Activated T-cell treated with anti-CD3 and anti-CD28 coated beads for 4 hours (primary cell): ENCODE measurements around the gene TGFA.

Experiments
- DNase-seq: peaks from one replicate; pipeline ENCODE4 v3.0.0-alpha.2; 2020

The TGFA gene

GRCh38 chr2:70523672-70523995 lies 30.0 kb downstream of the TGFA start:
- no peak for DNase-seq

GRCh38 chr2:70522627-70523026 lies 31.0 kb downstream of the TGFA start:
- DNase-seq = no peak

- DNase-seq = no peak
Measured at GRCh38 chr2:70520825-70521224, 32.8 kb downstream of the TGFA start.

GRCh38 chr2:70519453-70519852 lies 34.2 kb downstream of the TGFA start:
- DNase-seq = no peak

- DNase-seq = no peak
Measured at GRCh38 chr2:70518557-70518956, 35.1 kb downstream of the TGFA start.

- no peak for DNase-seq
Measured at GRCh38 chr2:70517804-70518203, 35.8 kb downstream of the TGFA start.

- DNase-seq = no peak
Measured at GRCh38 chr2:70516596-70516995, 37.0 kb downstream of the TGFA start.

GRCh38 chr2:70515938-70516337 lies 37.7 kb downstream of the TGFA start:
- DNase-seq = no peak

- no peak for DNase-seq
Measured at GRCh38 chr2:70514612-70515055, 39.0 kb downstream of the TGFA start.

- no peak for DNase-seq
Measured at GRCh38 chr2:70513738-70514137, 39.9 kb downstream of the TGFA start.

GRCh38 chr2:70511971-70512729 lies 41.5 kb downstream of the TGFA start:
- no peak for DNase-seq

GRCh38 chr2:70510313-70510712 lies 43.3 kb downstream of the TGFA start:
- DNase-seq = no peak

- DNase-seq = no peak
Measured at GRCh38 chr2:70509565-70509964, 44.1 kb downstream of the TGFA start.

- no peak for DNase-seq
Measured at GRCh38 chr2:70508711-70509462, 44.7 kb downstream of the TGFA start.

- no peak for DNase-seq
Measured at GRCh38 chr2:70505613-70506391, 47.8 kb downstream of the TGFA start.

- DNase-seq = no peak
Measured at GRCh38 chr2:70504750-70505149, 48.9 kb downstream of the TGFA start.

GRCh38 chr2:70503896-70504295 lies 49.7 kb downstream of the TGFA start:
- no peak for DNase-seq

GRCh38 chr2:70501728-70502127 lies 51.9 kb downstream of the TGFA start:
- DNase-seq = no peak

GRCh38 chr2:70501215-70501614 lies 52.4 kb downstream of the TGFA start:
- no peak for DNase-seq

- no peak for DNase-seq
Measured at GRCh38 chr2:70499253-70499652, 54.4 kb downstream of the TGFA start.

- DNase-seq = no peak
Measured at GRCh38 chr2:70498528-70498927, 55.1 kb downstream of the TGFA start.

GRCh38 chr2:70498054-70498453 lies 55.6 kb downstream of the TGFA start:
- DNase-seq = no peak

- no peak for DNase-seq
Measured at GRCh38 chr2:70496819-70497218, 56.8 kb downstream of the TGFA start.
